Measurements from ENCODE around the gene DAO. TPM values are rescaled to one million over a fixed set of nuclear protein-coding genes. Genes with fewer than 3 reads are reported as not detected.

DAO gene
- total RNA-seq, result under 1 TPM; 0.79 to 0.81 TPM
- 0.46 TPM for polyA plus RNA-seq (ENCODE audit: insufficient read depth, low read depth, low replicate concordance)
- long read RNA-seq, donor 1, result 0 reads
- long read RNA-seq, donor 2, result 0 reads

DNA sequence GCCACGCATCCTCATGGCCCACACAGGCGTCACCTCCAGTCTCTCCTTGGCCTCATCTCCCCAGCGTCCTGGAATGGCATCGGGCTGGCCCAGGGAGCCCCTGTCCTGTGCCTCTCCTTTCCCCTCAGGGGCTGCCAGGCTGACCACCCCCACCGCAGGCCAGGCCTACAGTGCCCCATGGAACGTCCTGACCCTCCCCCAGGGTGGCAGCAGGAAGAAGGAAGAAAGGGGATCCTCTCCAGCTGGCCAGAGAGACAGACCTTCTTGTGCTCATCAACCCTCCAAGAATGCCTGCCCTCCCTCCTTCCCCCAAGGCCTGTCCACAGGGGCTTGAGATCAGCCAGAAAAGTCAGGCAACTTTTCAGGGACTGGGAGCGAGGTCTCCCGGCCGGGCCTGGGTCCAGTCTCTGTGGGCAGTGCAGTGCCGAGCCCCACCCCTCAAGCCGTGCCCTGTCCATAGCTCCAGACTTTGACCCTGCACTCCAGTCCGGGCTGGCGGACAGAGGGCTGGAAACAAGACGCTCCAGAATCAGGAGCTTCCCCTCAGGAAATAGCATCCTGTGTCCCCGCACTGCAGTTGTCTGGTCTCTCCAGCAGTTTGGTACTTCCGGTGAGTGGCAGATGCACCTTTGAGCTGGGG lies at the start of gene DAO:
Gene DAO (plus strand): TSS at position 478 of the 640 bp plus-strand sequence. CDS start 4,915 bp downstream, outside the sequence.
- Histone ChIP-seq H3K4me3 (no peak within 1 kb of the TSS), H3K9me3 (no peaks in the 10 kb centered on the region), H3K27me3 (no peaks in the 10 kb centered on the region), H3K4me1 (no peaks in the 10 kb centered on the region), H3K36me3 (ENCODE audit: low read depth, missing control alignments) (no peaks in the 10 kb centered on the region), H3K27ac (no peak within 1 kb of the TSS)
- 50 to 55% methylated on average over 3 to 16 of the region's 16 CpGs for WGBS, 2 donors
- DNase-seq, result no peak
- no peak for TF ChIP-seq POLR2A (IDR thresholded peaks at IDR 0.05)
- TF ChIP-seq, protein P1, sequence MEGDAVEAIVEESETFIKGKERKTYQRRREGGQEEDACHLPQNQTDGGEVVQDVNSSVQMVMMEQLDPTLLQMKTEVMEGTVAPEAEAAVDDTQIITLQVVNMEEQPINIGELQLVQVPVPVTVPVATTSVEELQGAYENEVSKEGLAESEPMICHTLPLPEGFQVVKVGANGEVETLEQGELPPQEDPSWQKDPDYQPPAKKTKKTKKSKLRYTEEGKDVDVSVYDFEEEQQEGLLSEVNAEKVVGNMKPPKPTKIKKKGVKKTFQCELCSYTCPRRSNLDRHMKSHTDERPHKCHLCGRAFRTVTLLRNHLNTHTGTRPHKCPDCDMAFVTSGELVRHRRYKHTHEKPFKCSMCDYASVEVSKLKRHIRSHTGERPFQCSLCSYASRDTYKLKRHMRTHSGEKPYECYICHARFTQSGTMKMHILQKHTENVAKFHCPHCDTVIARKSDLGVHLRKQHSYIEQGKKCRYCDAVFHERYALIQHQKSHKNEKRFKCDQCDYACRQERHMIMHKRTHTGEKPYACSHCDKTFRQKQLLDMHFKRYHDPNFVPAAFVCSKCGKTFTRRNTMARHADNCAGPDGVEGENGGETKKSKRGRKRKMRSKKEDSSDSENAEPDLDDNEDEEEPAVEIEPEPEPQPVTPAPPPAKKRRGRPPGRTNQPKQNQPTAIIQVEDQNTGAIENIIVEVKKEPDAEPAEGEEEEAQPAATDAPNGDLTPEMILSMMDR (IDR thresholded peaks at IDR 0.05), result no peak
- intact Hi-C loops (cut with DNase I; ENCODE audit: low total_unique reads), result no loop called here

- H3K4me3 ChIP-seq, result no peak overlapping the region
- peak overlapping the region in 1 of 2 donors; percentile 75 for H3K27ac ChIP-seq
- WGBS, 2 donors, result 88 to 94% methylated on average over 11 of the region's 11 CpGs
- TF ChIP-seq POLR2A (IDR thresholded peaks at IDR 0.05), result no peak
- TF ChIP-seq, protein P1 (IDR thresholded peaks at IDR 0.05), result no peak
- peaks cover 45% of the 10 kb centered on the region for H3K4me1 ChIP-seq
- no peak for DNase-seq
- intact Hi-C loops (cut with DNase I; ENCODE audit: low total_unique reads), result no loop called here
- no peaks in the 10 kb centered on the region for H3K9me3 ChIP-seq
- no peaks in the 10 kb centered on the region for H3K27me3 ChIP-seq
- no peaks in the 10 kb centered on the region for H3K36me3 ChIP-seq (ENCODE audit: low read depth, missing control alignments)
Measured at GRCh38 chr12:108831309-108831991, 48.4 kb upstream of the DAO start.

- H3K36me3 ChIP-seq (ENCODE audit: low read depth, missing control alignments), result no peaks in the 10 kb centered on the region
- intact Hi-C loops (cut with DNase I; ENCODE audit: low total_unique reads), result no loop called here
- H3K27ac ChIP-seq, result peak overlapping the region; percentile 10 to 75
- H3K9me3 ChIP-seq, result no peaks in the 10 kb centered on the region
- no peak for DNase-seq
- H3K4me1 ChIP-seq, result peaks cover 37% of the 10 kb centered on the region
- H3K4me3 ChIP-seq, result no peak overlapping the region
- TF ChIP-seq, protein P1 (IDR thresholded peaks at IDR 0.05), result no peak
- no peak for TF ChIP-seq POLR2A (IDR thresholded peaks at IDR 0.05)
- WGBS, 2 donors, result 58 to 59% methylated on average over 6 of the region's 6 CpGs
- no peaks in the 10 kb centered on the region for H3K27me3 ChIP-seq
Measured at GRCh38 chr12:108832208-108832607, 47.7 kb upstream of the DAO start.

DNA sequence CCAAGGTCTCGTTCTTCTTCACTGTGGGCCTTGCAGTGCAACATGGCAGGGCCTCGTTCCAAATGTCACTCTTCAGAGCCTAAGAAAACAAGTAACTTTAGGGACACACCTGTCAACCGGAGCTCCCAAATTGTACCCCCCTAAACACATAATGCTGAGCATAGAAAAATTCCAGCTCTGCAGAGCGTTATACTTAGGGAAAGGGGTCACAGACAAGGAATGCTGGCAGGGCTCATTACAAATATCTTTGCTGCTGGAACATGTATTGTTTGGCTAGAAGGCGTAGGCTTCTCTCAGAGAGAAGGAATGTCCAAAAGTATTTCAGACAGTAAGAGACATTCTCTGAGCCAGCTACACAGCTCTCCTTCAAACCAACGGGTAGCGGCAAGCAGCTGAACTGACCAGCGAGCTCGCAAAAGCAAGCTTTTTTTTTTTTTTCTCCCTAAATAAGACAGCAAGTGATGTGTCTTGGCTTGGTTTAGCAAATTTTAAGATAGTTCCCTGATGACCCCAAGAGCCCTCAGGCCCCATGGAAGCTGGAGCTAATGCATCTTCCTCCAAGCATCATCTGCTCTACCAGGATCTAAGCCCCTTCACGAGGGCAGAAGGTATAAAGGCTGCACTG lies 47.0 kb upstream of the DAO start:
- Histone ChIP-seq H3K4me1 (peaks cover 34% of the 10 kb centered on the region), H3K9me3 (no peaks in the 10 kb centered on the region), H3K36me3 (ENCODE audit: low read depth, missing control alignments) (no peaks in the 10 kb centered on the region), H3K27me3 (no peaks in the 10 kb centered on the region), H3K27ac (peak overlapping the region; percentile 29 to 75), H3K4me3 (no peak overlapping the region)
- intact Hi-C loops (cut with DNase I; ENCODE audit: low total_unique reads), result no loop called here
- DNase-seq, result no peak
- TF ChIP-seq, protein P1 (IDR thresholded peaks at IDR 0.05), result no peak
- no peak for TF ChIP-seq POLR2A (IDR thresholded peaks at IDR 0.05)
- 35 to 40% methylated on average over 10 of the region's 10 CpGs for WGBS, 2 donors

Data from testis (tissue), 5 donors.